Lower leg skin (tissue), 4 donors: Measurements from ENCODE around the gene LAMC2. TPM values are rescaled to one million over a fixed set of nuclear protein-coding genes. Genes with fewer than 3 reads are reported as not detected.

Source experiments
- DNase-seq, 2 donors: peaks; one replicate each; pipeline ENCODE4 v3.0.0-alpha.2; 2019; ENCODE audit warnings: low spot score in 2 of 2
- H3K4me3 ChIP-seq: fragments of 200-600 bp; sonication (generic); 2 replicates; pipeline ENCODE4 v1.5.1; 2017; ENCODE audit warnings: mild to moderate bottlenecking, low read depth; ENCODE audit not compliant: poor library complexity, severe bottlenecking
- POLR2A ChIP-seq, 2 donors: fragments of 450-650 bp; IDR thresholded peaks; one replicate each; pipeline ENCODE4 v1.6.1; 2016 to 2017; ENCODE audit warnings: antibody characterized with exemption in 2 of 2, mild to moderate bottlenecking in 1 of 2, moderate library complexity in 1 of 2
- WGBS, 2 donors: methylation state at CpG; one replicate each; pipeline ENCODE4 v1.1.5; 2018; 5-methylcytosine and 5-hydroxymethylcytosine counted together
- intact Hi-C: fragments of 100-400 bp; cut with DNase I; formaldehyde crosslinking; loops from one replicate; pipeline ENCODE4 v1.15.0; 2023; ENCODE audit warnings: low total_unique reads
- total RNA-seq, 4 donors: library from RNA; depleted of rRNA; stranded (reverse); fragments of >200 nt; gene quantifications; one replicate each; pipeline ENCODE4 v1.1.0, GENCODE V29; 2016
- TF ChIP-seq, protein P1 (sequence below), 3 donors: fragments of 450-650 bp; IDR thresholded peaks; one replicate each; pipeline ENCODE4 v1.5.1; 2016; ENCODE audit warnings: antibody characterized with exemption in 3 of 3, mild to moderate bottlenecking in 3 of 3, moderate library complexity in 2 of 3

The LAMC2 gene
- total RNA-seq, 4 donors from 2014 or later, result 29.6 to 36.8 (median 33.1) TPM

DNA sequence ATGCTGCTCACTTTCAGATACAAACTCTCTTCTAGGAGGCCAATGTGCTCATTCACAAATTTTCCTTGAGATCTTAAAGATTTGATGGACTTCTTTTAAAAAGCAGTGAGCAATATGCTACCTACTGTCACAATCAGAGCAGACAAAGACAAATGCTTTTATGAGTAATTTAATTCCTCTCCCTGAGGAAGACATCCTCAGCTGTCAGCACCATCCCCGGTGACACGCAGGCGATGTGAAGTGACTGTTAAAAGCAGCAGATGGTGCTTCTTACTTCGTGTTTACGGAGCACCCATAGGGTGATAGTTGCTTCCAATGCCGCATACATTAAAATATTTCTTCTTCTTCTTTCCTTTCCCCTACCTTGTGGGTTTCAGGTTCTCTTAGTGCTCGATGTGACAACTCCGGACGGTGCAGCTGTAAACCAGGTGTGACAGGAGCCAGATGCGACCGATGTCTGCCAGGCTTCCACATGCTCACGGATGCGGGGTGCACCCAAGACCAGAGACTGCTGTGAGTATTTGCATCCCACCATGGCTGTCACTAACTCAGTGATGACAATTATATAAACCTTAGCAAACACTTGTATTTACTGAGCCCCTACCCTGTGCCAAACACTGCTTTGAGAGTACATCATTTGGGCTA, 29.1 kb downstream of the LAMC2 start:
- intact Hi-C loops, result no loop called here
- 87 to 89% methylated on average over 13 of the region's 13 CpGs for WGBS, 2 donors
- H3K4me3 ChIP-seq, result no peak overlapping the region
- TF ChIP-seq POLR2A (IDR thresholded peaks at IDR 0.05), result no peak
- TF ChIP-seq, protein P1, sequence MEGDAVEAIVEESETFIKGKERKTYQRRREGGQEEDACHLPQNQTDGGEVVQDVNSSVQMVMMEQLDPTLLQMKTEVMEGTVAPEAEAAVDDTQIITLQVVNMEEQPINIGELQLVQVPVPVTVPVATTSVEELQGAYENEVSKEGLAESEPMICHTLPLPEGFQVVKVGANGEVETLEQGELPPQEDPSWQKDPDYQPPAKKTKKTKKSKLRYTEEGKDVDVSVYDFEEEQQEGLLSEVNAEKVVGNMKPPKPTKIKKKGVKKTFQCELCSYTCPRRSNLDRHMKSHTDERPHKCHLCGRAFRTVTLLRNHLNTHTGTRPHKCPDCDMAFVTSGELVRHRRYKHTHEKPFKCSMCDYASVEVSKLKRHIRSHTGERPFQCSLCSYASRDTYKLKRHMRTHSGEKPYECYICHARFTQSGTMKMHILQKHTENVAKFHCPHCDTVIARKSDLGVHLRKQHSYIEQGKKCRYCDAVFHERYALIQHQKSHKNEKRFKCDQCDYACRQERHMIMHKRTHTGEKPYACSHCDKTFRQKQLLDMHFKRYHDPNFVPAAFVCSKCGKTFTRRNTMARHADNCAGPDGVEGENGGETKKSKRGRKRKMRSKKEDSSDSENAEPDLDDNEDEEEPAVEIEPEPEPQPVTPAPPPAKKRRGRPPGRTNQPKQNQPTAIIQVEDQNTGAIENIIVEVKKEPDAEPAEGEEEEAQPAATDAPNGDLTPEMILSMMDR (IDR thresholded peaks at IDR 0.05), result no peak
- no peak for DNase-seq

DNA sequence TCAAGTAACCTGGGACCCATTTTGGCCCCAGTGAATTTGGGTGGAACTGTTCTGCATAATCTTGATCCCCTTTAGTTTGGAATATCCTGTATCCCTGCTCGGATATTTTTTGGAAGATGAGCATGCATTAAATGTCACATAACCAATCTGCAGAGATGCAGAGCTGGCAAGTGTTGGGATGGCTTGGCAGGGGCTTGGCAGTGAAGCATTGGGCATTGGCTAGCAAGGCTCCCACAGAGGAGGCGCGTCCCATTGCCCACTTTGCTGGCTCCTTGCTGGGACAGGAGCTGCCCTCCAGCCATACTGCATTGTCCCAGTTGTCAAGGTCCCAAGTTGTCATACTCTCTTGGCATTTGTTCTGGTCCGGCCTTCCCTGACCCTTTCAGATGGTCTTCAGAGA, 29.9 kb downstream of the LAMC2 start:
- no peak overlapping the region for H3K4me3 ChIP-seq
- 97% methylated on average over 4 of the region's 4 CpGs for WGBS, 2 donors
- TF ChIP-seq, protein P1 (IDR thresholded peaks at IDR 0.05), result no peak
- no peak for TF ChIP-seq POLR2A (IDR thresholded peaks at IDR 0.05)
- DNase-seq, result no peak
- intact Hi-C loops, result no loop called here

DNA sequence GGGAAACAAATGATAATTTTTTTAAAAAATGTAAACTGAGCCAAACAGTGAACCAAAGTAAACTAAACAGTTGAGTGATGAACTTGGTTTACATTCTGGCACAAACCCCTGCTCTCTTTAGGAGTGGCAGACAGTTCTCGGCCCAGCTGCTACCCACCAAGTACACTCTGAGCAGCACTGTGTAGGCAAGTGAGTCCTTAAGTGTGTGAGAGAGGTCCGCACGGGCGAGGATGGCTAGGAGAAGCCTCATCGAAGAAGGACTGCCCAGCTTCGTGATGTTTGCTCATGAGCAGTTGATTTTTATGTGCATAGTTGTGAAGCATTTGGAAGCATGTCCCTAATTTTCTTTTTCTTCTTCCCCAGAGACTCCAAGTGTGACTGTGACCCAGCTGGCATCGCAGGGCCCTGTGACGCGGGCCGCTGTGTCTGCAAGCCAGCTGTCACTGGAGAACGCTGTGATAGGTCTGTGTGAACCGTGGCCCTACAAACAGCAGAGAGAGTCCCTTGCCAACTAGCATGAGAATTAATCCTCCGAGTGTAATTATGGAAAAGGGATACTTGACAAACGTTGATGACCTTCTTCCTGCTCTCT, 32.1 kb downstream of the LAMC2 start:
- WGBS, 2 donors, result 42 to 54% methylated on average over 14 of the region's 14 CpGs

DNA sequence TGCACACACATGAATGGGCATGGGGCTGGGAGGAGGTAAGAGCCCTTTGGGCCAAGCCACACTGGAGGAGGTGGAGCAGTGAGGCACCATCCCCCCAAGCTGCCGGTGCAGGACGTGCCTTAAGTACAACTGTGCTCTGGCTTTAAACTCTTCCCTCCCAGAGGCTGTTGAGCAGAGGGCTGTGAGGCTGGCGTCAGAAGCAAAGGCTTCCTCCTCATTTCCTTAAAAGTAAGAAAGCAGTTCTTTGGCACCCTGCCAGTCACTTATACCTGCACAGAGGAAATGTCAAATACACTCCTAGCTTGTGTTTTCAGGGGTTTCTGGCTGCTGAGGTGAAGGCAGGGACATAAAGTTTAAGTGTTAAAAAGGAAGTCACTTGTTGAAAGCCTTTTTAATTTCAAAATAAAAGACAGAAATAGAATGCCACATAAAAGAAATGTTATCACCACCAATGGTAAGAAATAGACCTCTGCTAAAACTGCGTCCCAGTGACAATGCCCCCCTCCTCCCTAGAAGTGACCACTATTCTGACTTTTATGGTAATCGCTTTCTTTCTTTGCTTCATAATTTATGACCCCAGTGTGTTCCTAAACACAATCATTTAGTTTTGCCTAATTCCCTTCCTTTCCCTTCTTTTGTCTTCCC, 33.0 kb downstream of the LAMC2 start:
- intact Hi-C loops, result no loop called here
- H3K4me3 ChIP-seq, result no peak overlapping the region
- TF ChIP-seq, protein P1 (IDR thresholded peaks at IDR 0.05), result no peak
- TF ChIP-seq POLR2A (IDR thresholded peaks at IDR 0.05), result no peak
- WGBS, 2 donors, result 23 to 25% methylated on average over 5 of the region's 5 CpGs
- DNase-seq, result peak in 1 of 2 donors; percentile 39

More for the DNA sequence above, 32.1 kb downstream of the LAMC2 start:
- no peak overlapping the region for H3K4me3 ChIP-seq
- intact Hi-C loops, result no loop called here
- peak in 1 of 2 donors; percentile 91 for DNase-seq
- TF ChIP-seq, protein P1 (IDR thresholded peaks at IDR 0.05), result no peak
- TF ChIP-seq POLR2A (IDR thresholded peaks at IDR 0.05), result no peak

DNA sequence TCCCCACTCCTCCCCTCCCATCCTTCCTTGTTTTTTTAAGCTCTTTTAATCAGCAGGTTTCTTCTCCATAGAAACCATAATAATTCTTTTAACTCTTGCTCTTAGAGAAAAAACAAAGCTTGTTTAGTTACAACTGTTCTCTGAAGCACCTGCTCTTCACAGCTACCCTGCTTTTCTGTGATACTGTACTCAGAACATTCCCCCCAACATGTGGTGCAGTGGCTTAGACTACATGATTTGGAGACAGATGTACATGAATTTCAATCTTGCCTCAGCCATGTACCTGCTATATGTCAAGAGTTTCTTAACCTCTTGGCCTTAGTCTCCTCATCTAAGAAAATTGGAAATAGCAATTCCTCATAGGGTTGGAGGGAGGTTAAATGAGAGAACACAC, 33.5 kb downstream of the LAMC2 start:
- intact Hi-C loops, result no loop called here
- DNase-seq, result no peak
- H3K4me3 ChIP-seq, result no peak overlapping the region
- no peak for TF ChIP-seq POLR2A (IDR thresholded peaks at IDR 0.05)

DNA sequence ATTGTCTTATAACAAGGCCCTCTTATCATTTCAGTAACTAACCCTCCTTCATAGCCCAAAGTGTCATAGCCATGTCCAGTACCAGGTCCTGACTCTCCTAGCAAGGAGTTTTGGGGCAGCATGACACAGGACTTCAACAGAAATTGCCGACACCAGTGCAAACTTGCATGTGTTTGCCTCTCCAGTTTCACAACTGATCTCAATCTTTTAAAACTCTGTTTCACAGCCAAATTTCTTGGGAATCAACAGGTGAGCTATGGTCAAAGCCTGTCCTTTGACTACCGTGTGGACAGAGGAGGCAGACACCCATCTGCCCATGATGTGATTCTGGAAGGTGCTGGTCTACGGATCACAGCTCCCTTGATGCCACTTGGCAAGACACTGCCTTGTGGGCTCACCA, 36.8 kb downstream of the LAMC2 start:
- intact Hi-C loops, result no loop called here
- TF ChIP-seq, protein P1 (IDR thresholded peaks at IDR 0.05), result no peak
- TF ChIP-seq POLR2A (IDR thresholded peaks at IDR 0.05), result no peak
- H3K4me3 ChIP-seq, result no peak overlapping the region
- DNase-seq, result no peak
- 92 to 95% methylated on average over 3 of the region's 3 CpGs for WGBS, 2 donors
